Motor neuron (in vitro differentiated cells): Measurements from ENCODE around the gene BSPRY. TPM values are rescaled to one million over a fixed set of nuclear protein-coding genes. Genes with fewer than 3 reads are reported as not detected.
"Not testable (repeated sequence)": the region's sequence is repeated elsewhere in the genome, so short reads cannot be mapped to it uniquely, and the experiment has no call there.

Source experiments
- ATAC-seq, 8 experiments: fragments of 200-7000 bp; cut with Tn5 transposase; replicated peaks in 6 of 8; 2 replicates each; pipeline ENCODE4 v1.8.0; 2021; ENCODE audit warnings: mild to moderate bottlenecking in 8 of 8, moderate library complexity in 8 of 8
- H3K27ac ChIP-seq, 2 donors: fragments of 250-450 bp; sonication (Bioruptor Pico); 2 replicates each; pipeline ENCODE4 v1.9.0; 2021; ENCODE audit warnings: antibody characterized with exemption in 2 of 2, mild to moderate bottlenecking in 2 of 2, moderate library complexity in 1 of 2
- H3K4me1 ChIP-seq, 2 donors: fragments of 250-450 bp; sonication (Bioruptor Pico); replicated peaks in 1 of 2; 2 replicates each; pipeline ENCODE4 v1.6.1; 2021; ENCODE audit warnings: antibody characterized with exemption in 2 of 2, mild to moderate bottlenecking in 2 of 2, moderate library complexity in 1 of 2
- H3K4me3 ChIP-seq, 5 donors: fragments of 250-450 bp; sonication (Bioruptor Pico); 2 replicates each; pipeline ENCODE4 v1.9.0; 2021; ENCODE audit warnings: antibody characterized with exemption in 5 of 5, mild to moderate bottlenecking in 5 of 5, moderate library complexity in 4 of 5
- WGBS, 10 experiments: fragments of 450-650 bp; shearing (Covaris generic); methylation state at CpG; one replicate each; pipeline ENCODE4 v1.0.0; 2022; 5-methylcytosine and 5-hydroxymethylcytosine counted together
- in situ Hi-C, 9 experiments: fragments of 400-800 bp; cut with MboI; loops; one replicate each; pipeline ENCODE4 v1.15.0; 2021; ENCODE audit warnings: low sequenced_read_pairs in 9 of 9, low pct_unique_long_range_greater_than_20kb in 2 of 9; ENCODE audit not compliant: unreplicated experiment in 9 of 9
- total RNA-seq, 8 experiments: library from RNA; unstranded; fragments of 300-600 nt; gene quantifications; 2 replicates each; pipeline versions ENCODE4 v1.2.3 to v1.2.4, GENCODE V29; 2022

The BSPRY gene
- total RNA-seq, 8 experiments from 2014 or later: 0.05 to 0.43 (median 0.27) TPM; not detected in 2

DNA sequence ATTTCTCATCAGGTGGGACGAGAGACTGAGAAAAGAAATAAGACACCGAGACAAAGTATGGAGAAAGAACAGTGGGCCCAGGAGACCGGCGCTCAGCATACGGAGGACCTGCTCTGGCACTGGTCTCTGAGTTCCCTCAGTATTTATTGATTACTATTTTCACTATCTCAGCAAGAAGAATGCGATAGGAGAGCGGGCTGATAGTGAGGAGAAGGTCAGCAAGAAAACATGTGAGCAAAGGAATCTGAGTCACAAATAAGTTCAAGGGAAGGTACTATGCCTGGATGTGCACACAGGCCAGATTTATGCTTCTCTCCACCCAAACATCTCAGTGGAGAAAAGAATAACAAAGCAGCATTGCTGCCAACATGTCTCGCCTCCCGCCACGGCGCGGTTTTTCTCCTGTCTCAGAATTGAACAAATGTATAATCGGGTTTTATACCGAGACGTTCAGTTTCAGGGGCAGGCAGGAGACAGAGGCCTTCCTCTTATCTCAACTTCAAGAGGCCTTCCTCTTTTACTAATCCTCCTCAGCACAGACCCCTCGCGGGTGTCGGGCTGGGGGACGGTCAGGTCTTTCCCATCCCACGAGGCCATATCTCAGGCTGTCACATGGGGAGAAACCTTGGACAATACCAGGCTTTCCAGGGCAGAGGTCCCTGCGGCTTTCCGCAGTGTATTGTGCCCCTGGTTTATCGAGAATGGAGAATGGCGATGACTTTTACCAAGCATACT, 29.9 kb downstream of the BSPRY start:
- 54 to 100% (median 83%) methylated on average over 1 to 11 of the region's 24 CpGs for WGBS, 10 experiments
- H3K4me1 ChIP-seq, in situ Hi-C loops, ATAC-seq, H3K27ac ChIP-seq, H3K4me3 ChIP-seq: not testable (repeated sequence)

- ATAC-seq, H3K4me3 ChIP-seq, in situ Hi-C loops, H3K27ac ChIP-seq, H3K4me1 ChIP-seq: not testable (repeated sequence)
- WGBS, 10 experiments: 61% methylated on average over 2 of the region's 2 CpGs; no CpG with 5 or more reads in 9 of the 10 experiments
Observed at GRCh38 chr9:113379829-113380210, 30.5 kb downstream of the BSPRY start.

DNA sequence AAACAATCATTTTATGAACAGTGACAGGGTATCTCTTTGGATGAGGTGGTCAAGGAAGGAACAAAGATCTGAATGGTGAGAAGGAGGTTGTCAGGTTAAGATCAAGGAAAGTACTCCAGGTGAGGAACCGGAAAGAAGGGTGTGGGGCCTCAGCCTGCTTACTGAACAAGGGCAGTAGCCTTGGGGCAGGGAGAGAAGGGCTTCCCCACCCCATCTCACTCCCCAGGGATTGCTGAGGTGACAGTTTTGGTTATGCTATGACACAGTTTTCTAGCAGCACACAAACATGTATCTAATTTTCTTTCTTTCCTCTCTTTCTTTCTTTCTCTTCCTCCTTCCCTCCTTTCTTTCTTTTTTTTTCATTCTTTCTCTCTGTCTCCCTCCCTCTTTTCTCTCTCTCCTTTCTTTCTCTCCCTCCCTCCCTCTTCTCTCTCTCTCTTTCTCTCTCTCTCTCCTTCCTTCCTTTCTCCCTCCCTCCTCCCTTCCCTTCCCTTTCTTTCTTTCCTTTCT, 31.6 kb downstream of the BSPRY start:
- peak in 1 of 8 experiments; percentile 72 for ATAC-seq
- WGBS, 10 experiments: 0 to 40% (median 38%) methylated on average over 1 of the region's 1 CpG; no CpG with 5 or more reads in 6 of the 10 experiments
- in situ Hi-C loops: no loop called here

GRCh38 chr9:113381441-113381840, 32.1 kb downstream of the BSPRY start:
- H3K4me1 ChIP-seq, H3K27ac ChIP-seq, ATAC-seq, H3K4me3 ChIP-seq, in situ Hi-C loops: not testable (repeated sequence)
- 63 to 100% (median 90%) methylated on average over 1 to 2 of the region's 7 CpGs; no CpG with 5 or more reads in 6 of the 10 experiments for WGBS, 10 experiments

More for the DNA sequence above, 31.6 kb downstream of the BSPRY start:
- Histone ChIP-seq H3K4me3 (no peak overlapping the region), H3K4me1 (peaks cover 0 to 2% of the 10 kb centered on the region in 2 donors), H3K27ac (no peak overlapping the region)

- Histone ChIP-seq H3K4me3 (no peak overlapping the region), H3K27ac (no peak overlapping the region), H3K4me1 (no peaks in the 10 kb centered on the region)
- in situ Hi-C loops: no loop called here
- ATAC-seq: no peak
- WGBS, 10 experiments: 17 to 100% (median 94%) methylated on average over 1 to 5 of the region's 8 CpGs; no CpG with 5 or more reads in 3 of the 10 experiments
Observed at GRCh38 chr9:113381909-113382411, 32.6 kb downstream of the BSPRY start.

- no peak for ATAC-seq
- Histone ChIP-seq H3K27ac (no peak overlapping the region), H3K4me1 (peaks cover 0 to 3% of the 10 kb centered on the region in 2 donors), H3K4me3 (no peak overlapping the region)
- WGBS, 10 experiments: 79 to 100% (median 95%) methylated on average over 1 to 4 of the region's 4 CpGs; no CpG with 5 or more reads in 3 of the 10 experiments
- in situ Hi-C loops: no loop called here
Observed at GRCh38 chr9:113386571-113387393, 37.4 kb downstream of the BSPRY start.

DNA sequence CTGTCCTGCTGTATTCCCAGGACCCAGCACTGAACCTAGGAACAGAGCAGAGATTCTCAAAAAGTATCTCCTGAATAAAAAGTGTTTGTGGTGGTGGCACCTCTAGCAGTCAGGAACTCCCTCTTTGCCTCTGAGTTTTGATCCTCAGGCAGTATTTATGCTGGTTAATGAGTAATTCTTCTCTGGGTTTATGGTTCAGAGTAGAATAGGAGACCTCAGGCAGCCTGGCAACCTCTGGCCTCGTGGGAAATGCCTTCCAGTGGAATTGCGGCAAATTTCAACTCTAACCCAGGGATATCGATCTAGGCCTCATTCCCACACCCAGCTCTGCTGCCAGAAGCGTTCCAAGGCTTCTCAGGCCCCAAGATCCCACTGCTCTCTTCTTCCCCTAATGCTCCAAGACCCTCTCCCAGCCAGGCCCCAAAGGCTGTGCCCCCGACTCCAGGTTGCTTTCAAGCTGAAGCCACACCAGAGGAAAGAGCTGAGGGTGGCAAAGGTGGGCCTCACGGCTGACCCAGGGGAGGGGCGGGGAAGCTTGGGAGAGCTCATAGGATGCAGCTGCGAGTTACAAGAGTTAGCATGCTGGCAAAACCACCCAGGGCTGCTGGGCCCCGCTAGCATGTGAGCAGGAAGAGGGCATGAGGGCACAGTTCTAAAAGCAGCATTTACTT, 38.4 kb downstream of the BSPRY start:
- 0 to 100% (median 48%) methylated on average over 1 to 7 of the region's 9 CpGs; no CpG with 5 or more reads in 5 of the 10 experiments for WGBS, 10 experiments
- H3K4me1 ChIP-seq: peaks cover 0 to 3% of the 10 kb centered on the region in 2 donors
- H3K27ac ChIP-seq: no peak overlapping the region
- H3K4me3 ChIP-seq: no peak overlapping the region
- no peak for ATAC-seq
- in situ Hi-C loops: no loop called here

DNA sequence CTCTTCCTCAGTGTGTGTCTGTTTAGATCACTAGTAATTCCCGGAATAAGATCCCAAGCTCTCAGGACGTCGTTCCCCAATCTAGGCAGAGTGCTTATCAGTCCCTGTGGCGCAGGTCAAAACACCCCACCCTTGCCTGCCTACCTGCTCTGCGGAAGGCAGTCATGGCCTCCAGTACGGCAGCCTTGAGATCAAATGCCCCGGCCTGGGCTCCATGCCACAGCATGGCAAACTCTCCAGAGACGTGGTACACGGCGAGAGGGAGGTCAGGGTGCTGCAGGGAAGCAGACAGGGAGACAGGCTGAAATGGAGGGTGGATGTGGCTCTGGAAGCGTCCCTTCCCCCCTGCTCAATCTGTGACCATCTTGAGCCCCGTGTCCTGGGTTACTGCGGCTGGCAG, 39.5 kb downstream of the BSPRY start:
- WGBS, 10 experiments: 80 to 100% (median 92%) methylated on average over 1 to 5 of the region's 13 CpGs; no CpG with 5 or more reads in 3 of the 10 experiments
- H3K27ac ChIP-seq: no peak overlapping the region
- peaks cover 0 to 3% of the 10 kb centered on the region in 2 donors for H3K4me1 ChIP-seq
- H3K4me3 ChIP-seq: no peak overlapping the region
- no peak for ATAC-seq
- in situ Hi-C loops: no loop called here

GRCh38 chr9:113389451-113389850, 40.1 kb downstream of the BSPRY start:
- WGBS, 10 experiments: 87 to 100% methylated on average over 1 to 3 of the region's 11 CpGs; no CpG with 5 or more reads in 8 of the 10 experiments
- in situ Hi-C loops: no loop called here
- ATAC-seq: no peak
- Histone ChIP-seq H3K27ac (no peak overlapping the region), H3K4me1 (peaks cover 0 to 3% of the 10 kb centered on the region in 2 donors), H3K4me3 (no peak overlapping the region)

DNA sequence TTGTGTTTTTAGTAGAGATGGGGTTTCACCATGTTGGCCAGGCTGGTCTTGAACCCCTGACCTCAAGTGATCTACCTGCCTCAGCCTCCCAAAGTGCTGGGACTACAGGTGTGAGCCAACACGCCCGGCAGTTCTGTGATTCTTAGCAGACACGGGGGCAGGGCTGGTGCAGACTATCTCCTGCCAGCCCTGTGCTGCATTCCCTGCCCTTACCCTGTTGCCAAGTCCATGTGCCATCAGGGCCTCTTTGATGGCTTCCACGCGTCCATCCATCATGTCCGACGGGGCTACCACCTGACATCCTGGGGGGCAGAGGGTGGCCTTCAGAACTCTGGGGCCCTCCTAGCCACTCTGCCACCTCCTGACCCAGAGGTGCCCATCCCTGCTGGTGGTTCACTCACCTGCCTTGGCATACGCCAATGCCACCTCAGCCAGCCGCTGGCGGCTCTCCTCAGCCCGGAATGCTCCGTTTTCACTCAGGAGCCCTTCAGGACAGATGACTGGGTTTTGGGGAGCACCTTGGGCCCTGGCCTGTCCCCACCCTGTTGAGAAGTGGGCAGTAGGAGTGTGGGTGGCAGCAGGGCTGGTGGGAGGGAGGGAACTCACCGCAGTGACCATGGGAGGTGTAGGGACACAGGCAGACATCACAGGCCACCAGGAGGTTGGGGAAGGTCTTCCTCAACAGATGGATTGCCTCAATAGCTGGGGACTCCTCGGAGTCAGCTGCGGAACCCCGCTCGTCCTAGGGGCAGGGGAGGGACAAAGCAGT, 41.0 kb downstream of the BSPRY start:
- H3K4me1 ChIP-seq: peaks cover 0 to 3% of the 10 kb centered on the region in 2 donors
- H3K4me3 ChIP-seq: no peak overlapping the region
- no peak for ATAC-seq
- no peak overlapping the region for H3K27ac ChIP-seq
- in situ Hi-C loops: no loop called here
- 80 to 100% (median 98%) methylated on average over 1 to 8 of the region's 17 CpGs; no CpG with 5 or more reads in 6 of the 10 experiments for WGBS, 10 experiments

- in situ Hi-C loops: no loop called here
- WGBS, 10 experiments: 92 to 100% methylated on average over 1 to 2 of the region's 7 CpGs; no CpG with 5 or more reads in 8 of the 10 experiments
- no peak overlapping the region for H3K4me3 ChIP-seq
- peaks cover 0 to 3% of the 10 kb centered on the region in 2 donors for H3K4me1 ChIP-seq
- ATAC-seq: no peak
- no peak overlapping the region for H3K27ac ChIP-seq
Observed at GRCh38 chr9:113391917-113392316, 42.6 kb downstream of the BSPRY start.

DNA sequence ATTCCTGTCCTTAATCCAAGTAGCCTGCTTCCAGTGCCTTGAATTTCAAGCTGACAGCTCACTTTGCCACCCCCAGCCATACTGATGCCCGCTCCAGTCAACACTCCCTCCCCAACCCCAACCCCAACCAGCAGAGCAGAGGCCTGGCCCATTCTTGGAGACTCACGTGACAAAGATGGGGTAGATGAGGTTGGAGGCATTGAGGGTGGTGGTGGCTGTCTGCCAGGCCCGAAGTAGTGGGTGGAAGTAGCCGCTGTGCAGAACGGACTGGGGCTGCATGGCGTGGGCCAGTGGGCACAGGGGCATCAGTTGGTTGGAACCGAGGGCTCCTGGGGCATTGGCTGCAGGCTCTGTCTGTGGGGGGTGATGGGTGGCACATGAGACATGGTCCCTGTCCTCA, 43.9 kb downstream of the BSPRY start:
- no peak for ATAC-seq

More for the DNA sequence above, 43.9 kb downstream of the BSPRY start:
- no peak overlapping the region for H3K4me3 ChIP-seq
- in situ Hi-C loops: no loop called here
- no peaks in the 10 kb centered on the region for H3K4me1 ChIP-seq
- 80 to 100% methylated on average over 1 of the region's 7 CpGs; no CpG with 5 or more reads in 8 of the 10 experiments for WGBS, 10 experiments
- H3K27ac ChIP-seq: no peak overlapping the region
